IMR-90 (cell line): ENCODE measurements around the gene PSD. TPM values are rescaled to one million over a fixed set of nuclear protein-coding genes. Genes with fewer than 3 reads are reported as not detected.

Experiments
- ATAC-seq: fragments of 200-7000 bp; cut with Tn5 transposase; 2 replicates; pipeline ENCODE4 v1.9.1; 2020; ENCODE audit warnings: low read depth, mild to moderate bottlenecking, moderate library complexity
- BruUV-seq: library from RNA; stranded (reverse); fragments of 400-500 nt; replicated peaks from 2 replicates; lab custom pipeline; 2021; lab: Mats Ljungman, UMichigan
- CTCF ChIA-PET: fragments of 300-600 bp; formaldehyde crosslinking; extraction: SDS; loops from one replicate; lab custom pipeline; 2021; ENCODE audit warnings: antibody characterized with exemption; lab: Yijun Ruan, JAX
- POLR2A ChIA-PET: fragments of 300-600 bp; sonication (Branson Sonifier 250); formaldehyde crosslinking; loops from one replicate; lab custom pipeline; 2022; ENCODE audit warnings: antibody characterized with exemption; ENCODE audit not compliant: unreplicated experiment; lab: Charles Lee
- DNase-seq: peaks from one replicate; pipeline ENCODE4 v3.0.0; 2013
- H2AFZ ChIP-seq: replicated peaks from 2 replicates; pipeline ENCODE3; 2013; ENCODE audit warnings: low read length, mild to moderate bottlenecking; ENCODE audit not compliant: poor library complexity
- H2AK5ac ChIP-seq: 2 replicates; pipeline ENCODE4 v1.6.1; 2013; ENCODE audit warnings: low read depth, low read length, inconsistent platforms
- H2AK9ac ChIP-seq: replicated peaks from 2 replicates; pipeline ENCODE3; 2013; ENCODE audit warnings: mild to moderate bottlenecking, low read depth, low read length, moderate library complexity; ENCODE audit not compliant: poor library complexity
- H2BK120ac ChIP-seq: 2 replicates; pipeline ENCODE4 v1.6.1; 2013; ENCODE audit warnings: low read depth, low read length, inconsistent platforms
- H2BK15ac ChIP-seq: 3 replicates; pipeline ENCODE4 v1.6.1; 2013; ENCODE audit warnings: low read depth, low read length, inconsistent platforms
- H2BK20ac ChIP-seq: 2 replicates; pipeline ENCODE4 v1.6.1; 2013; ENCODE audit warnings: low read depth, mild to moderate bottlenecking, inconsistent platforms, low read length, moderate library complexity
- H2BK5ac ChIP-seq: 2 replicates; pipeline ENCODE4 v1.6.1; 2013; ENCODE audit warnings: mild to moderate bottlenecking, low read depth, low read length, inconsistent platforms; ENCODE audit not compliant: poor library complexity, severe bottlenecking
- H3K14ac ChIP-seq: replicated peaks from 2 replicates; pipeline ENCODE4 v1.6.1; 2013; ENCODE audit warnings: low read depth, low read length, inconsistent platforms
- H3K18ac ChIP-seq: 2 replicates; pipeline ENCODE4 v1.6.1; 2013; ENCODE audit warnings: low read depth, low read length, control low read depth
- H3K23ac ChIP-seq: 2 replicates; pipeline ENCODE4 v1.6.1; 2013; ENCODE audit warnings: low read depth, low read length, inconsistent platforms
- H3K27ac ChIP-seq: 2 replicates; pipeline ENCODE4 v1.5.1; 2013; ENCODE audit warnings: mild to moderate bottlenecking, control low read depth, low read length; ENCODE audit not compliant: insufficient read depth
- H3K27me3 ChIP-seq: 2 replicates; pipeline ENCODE4 v1.6.1; 2013; ENCODE audit warnings: low read length; ENCODE audit not compliant: control insufficient read depth, insufficient read depth
- H3K36me3 ChIP-seq: 2 replicates; pipeline ENCODE4 v1.6.1; 2013; ENCODE audit warnings: low read length, mixed read lengths; ENCODE audit not compliant: control insufficient read depth, insufficient read depth
- H3K4ac ChIP-seq: 2 replicates; pipeline ENCODE4 v1.6.1; 2013; ENCODE audit warnings: low read depth, low read length, inconsistent platforms
- H3K4me1 ChIP-seq: 2 replicates; pipeline ENCODE4 v1.6.1; 2013; ENCODE audit warnings: low read length, mixed read lengths; ENCODE audit not compliant: control insufficient read depth, insufficient read depth
- H3K4me2 ChIP-seq: 2 replicates; pipeline ENCODE4 v1.6.1; 2013; ENCODE audit warnings: low read depth, mild to moderate bottlenecking, control low read depth, low read length, moderate library complexity
- H3K4me3 ChIP-seq: 2 replicates; pipeline ENCODE4 v1.5.1; 2013; ENCODE audit warnings: low read depth, mild to moderate bottlenecking, control low read depth, low read length, moderate library complexity; ENCODE audit not compliant: insufficient read depth
- H3K56ac ChIP-seq: 2 replicates; pipeline ENCODE4 v1.6.1; 2013; ENCODE audit warnings: low read length, inconsistent platforms; ENCODE audit not compliant: insufficient read depth; ENCODE audit errors: extremely low read depth
- H3K79me1 ChIP-seq, 2 experiments: 2 replicates each; pipeline ENCODE4 v1.6.1; 2013; ENCODE audit warnings: low read length in 2 of 2, inconsistent platforms in 1 of 2, low read depth in 1 of 2
- H3K9ac ChIP-seq: 2 replicates; pipeline ENCODE4 v1.6.1; 2013; ENCODE audit warnings: low read depth, low read length, control low read depth
- H3K9me1 ChIP-seq: 2 replicates; pipeline ENCODE4 v1.6.1; 2013; ENCODE audit warnings: low read length, inconsistent platforms; ENCODE audit not compliant: insufficient read depth
- H3K9me3 ChIP-seq: 2 replicates; pipeline ENCODE4 v1.6.1; 2013; ENCODE audit warnings: low read length; ENCODE audit not compliant: control insufficient read depth, insufficient read depth
- H4K20me1 ChIP-seq: 2 replicates; pipeline ENCODE4 v1.6.1; 2013; ENCODE audit warnings: low read length, inconsistent platforms; ENCODE audit not compliant: insufficient read depth
- H4K5ac ChIP-seq: 2 replicates; pipeline ENCODE4 v1.6.1; 2013; ENCODE audit warnings: mild to moderate bottlenecking, low read depth, low read length, control low read depth
- H4K8ac ChIP-seq, 2 experiments: 2 replicates each; pipeline ENCODE4 v1.6.1; 2013; ENCODE audit warnings: low read depth in 2 of 2, low read length in 2 of 2, control low read depth in 1 of 2, inconsistent platforms in 1 of 2
- H4K91ac ChIP-seq: 2 replicates; pipeline ENCODE4 v1.6.1; 2013; ENCODE audit warnings: low read depth, low read length, inconsistent platforms; ENCODE audit not compliant: insufficient read depth
- CTCF ChIP-seq: conservative IDR thresholded peaks from 2 replicates; pipeline ENCODE4 v1.5.1; 2012; ENCODE audit warnings: mild to moderate bottlenecking, low read depth, low read length, improper control_type of control experiment
- ELK1 ChIP-seq: fragments of 150-350 bp; IDR thresholded peaks from 2 replicates; pipeline ENCODE4 v1.6.1; 2016; ENCODE audit warnings: low read depth, mild to moderate bottlenecking, low read length, moderate library complexity, borderline replicate concordance
- MXI1 ChIP-seq: IDR thresholded peaks from 2 replicates; pipeline ENCODE4 v1.6.1; 2012; ENCODE audit warnings: low read depth, mild to moderate bottlenecking, low read length, moderate library complexity, borderline replicate concordance
- RAD21 ChIP-seq: IDR thresholded peaks from 2 replicates; pipeline ENCODE4 v1.6.1; 2012; ENCODE audit warnings: low read length, improper control_type of control experiment
- WGBS, 2 experiments: methylation state at CpG; one replicate each; pipeline versions ENCODE4 v1.1.5 to v1.1.7; 2013; ENCODE audit warnings: missing lambda C conversion rate in 2 of 2; ENCODE audit not compliant: insufficient read length in 1 of 2; ENCODE audit errors: extremely low coverage in 2 of 2; 5-methylcytosine and 5-hydroxymethylcytosine counted together
- dilution Hi-C: fragments of 300-500 bp; cut with HindIII; formaldehyde crosslinking; loops from one replicate; pipeline ENCODE4 v1.14.3; 2018; ENCODE audit warnings: low sequenced_read_pairs; ENCODE audit not compliant: unreplicated experiment
- in situ Hi-C: fragments of 300-500 bp; cut with MboI; formaldehyde crosslinking; loops from 3 replicates; pipeline ENCODE4 v1.14.3; 2019; ENCODE audit warnings: low sequenced_read_pairs, inconsistent platforms, mixed read lengths
- intact Hi-C: fragments of 100-400 bp; cut with micrococcal nuclease; formaldehyde crosslinking; loops from 2 replicates; pipeline ENCODE4 v1.10.0; 2022
- polyA plus RNA-seq, 3 experiments: library from polyadenylated mRNA; depleted of rRNA; stranded (reverse); fragments of >200 nt; gene quantifications; 2 replicates each; pipeline ENCODE4 v1.2.3, GENCODE V29; 2012; ENCODE audit warnings: low replicate concordance in 1 of 3
- total RNA-seq: library from RNA; depleted of rRNA; stranded (reverse); fragments of >200 nt; gene quantifications from 2 replicates; pipeline ENCODE4 v1.2.3, GENCODE V29; 2012

PSD gene
- total and polyA plus RNA-seq, 2 of the 4 experiments (the other 2 are of a cell fraction): 2.0 to 4.4 TPM

GRCh38 chr10:102435133-102435497 lies 16.5 kb upstream of the PSD start:
- Histone ChIP-seq H3K4me1 (peaks cover 13% of the 10 kb centered on the region), H2AK9ac (peak overlapping the region; percentile 12), H2BK20ac (no peak overlapping the region; the same call in 1 of the 2 replicates), H3K56ac (no peak overlapping the region), H3K9ac (0 out of 2 replicates have a peak overlapping the region, but pooled peaks have one; percentile 1), H4K8ac (peak overlapping the region; percentile 34 to 94), H2AK5ac (peak overlapping the region; percentile 48; the same call in 1 of the 2 replicates), H3K36me3 (no peaks in the 10 kb centered on the region), H3K9me1 (peaks cover 5% of the 10 kb centered on the region; the same call in 1 of the 2 replicates), H2BK15ac (no peak overlapping the region; the same call in 1 of the 3 replicates), H3K27ac (peak overlapping the region; percentile 23; the same call in 1 of the 2 replicates), H3K27me3 (no peaks in the 10 kb centered on the region), H3K18ac (peak overlapping the region; percentile 69; the same call in 1 of the 2 replicates), H2BK5ac (no peak overlapping the region), H4K91ac (peak overlapping the region; percentile 43; the same call in 1 of the 2 replicates), H3K4me2 (no peak overlapping the region), H3K4ac (peak overlapping the region; percentile 34), H3K9me3 (no peaks in the 10 kb centered on the region), H3K14ac (peak overlapping the region; percentile 62; the same call in 1 of the 2 replicates), H2AFZ (peak overlapping the region; percentile 85), H3K79me1 (peaks cover 6 to 18% of the 10 kb centered on the region in 2 experiments; a peak in 3 of 4 replicates), H2BK120ac (peak overlapping the region; percentile 39; the same call in 1 of the 2 replicates), H3K23ac (peak overlapping the region; percentile 49; the same call in 1 of the 2 replicates), H4K5ac (peak overlapping the region; percentile 87), H4K20me1 (no peaks in the 10 kb centered on the region), H3K4me3 (no peak overlapping the region)
- intact Hi-C loops: no loop called here
- 100% methylated on average over 1 of the region's 5 CpGs; no CpG with 5 or more reads in 1 of the 2 experiments for WGBS, 2 experiments
- DNase-seq: no peak
- dilution Hi-C loops: no loop called here
- no peak for ATAC-seq
- BruUV-seq: no TSS peak
- TF ChIP-seq MXI1 (no peak), ELK1 (no peak), CTCF (no peak), RAD21 (no peak)
- in situ Hi-C loops: no loop called here
- ChIA-PET POLR2A (interaction anchor here (0.6 kb wide), 1 partner anchor 18 kb away, joined by 5 read pairs; no protein-coding TSS in a partner anchor), CTCF (no interaction called here)
